ENCODE data around the gene DHDH. TPM values are rescaled to one million over a fixed set of nuclear protein-coding genes. Genes with fewer than 3 reads are reported as not detected.

Gene DHDH
- total RNA-seq, 2 experiments from 2014 or later = not detected

DNA sequence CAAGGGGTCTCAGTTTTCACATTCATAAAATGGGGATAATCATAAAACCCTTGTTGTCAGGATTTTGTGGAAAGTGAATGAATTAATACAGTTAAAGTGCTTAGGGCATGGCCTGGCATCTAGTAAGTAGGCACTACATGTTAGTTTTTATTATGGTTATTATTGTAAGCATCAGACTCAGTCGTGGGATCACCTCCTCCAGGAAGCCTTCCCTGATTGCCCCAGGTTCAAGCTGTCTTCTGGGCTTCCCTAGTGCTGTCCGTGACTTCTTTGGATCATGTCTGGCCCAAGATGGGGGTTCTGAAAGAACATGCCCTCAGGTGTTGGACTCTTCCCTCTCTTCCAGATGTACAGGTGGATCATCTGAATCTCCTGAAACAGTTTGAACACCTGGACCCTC, 22.7 kb upstream of the DHDH start:
- H3K36me3 ChIP-seq (ENCODE audit: insufficient read depth, low read length) = peaks cover 89% of the 10 kb centered on the region
- no peaks in the 10 kb centered on the region for H3K9me2 ChIP-seq (ENCODE audit: insufficient read depth, low read length)
- H3K27ac ChIP-seq (ENCODE audit: low read depth, low read length, poor library complexity, severe bottlenecking) = no peak overlapping the region
- H2AFZ ChIP-seq (ENCODE audit: low read length) = no peak overlapping the region
- no peaks in the 10 kb centered on the region for H4K20me1 ChIP-seq (ENCODE audit: insufficient read depth, low read length)
- H3K4me2 ChIP-seq (ENCODE audit: low read length) = no peak overlapping the region
- CTCF ChIA-PET (ENCODE audit: unreplicated experiment) = no interaction called here
- POLR2A ChIA-PET = no interaction called here
- H3K79me2 ChIP-seq (ENCODE audit: insufficient read depth, low read depth, low read length) = no peaks in the 10 kb centered on the region
- H3K4me1 ChIP-seq (ENCODE audit: insufficient read depth, low read length, poor library complexity, severe bottlenecking) = peaks cover 4% of the 10 kb centered on the region
- no peaks in the 10 kb centered on the region for H3K9me3 ChIP-seq (ENCODE audit: low read length)
- no peak for TF ChIP-seq EZH2phosphoT487 (IDR thresholded peaks at IDR 0.05; ENCODE audit: borderline replicate concordance, low read depth, low read length)
- TF ChIP-seq, protein P1, sequence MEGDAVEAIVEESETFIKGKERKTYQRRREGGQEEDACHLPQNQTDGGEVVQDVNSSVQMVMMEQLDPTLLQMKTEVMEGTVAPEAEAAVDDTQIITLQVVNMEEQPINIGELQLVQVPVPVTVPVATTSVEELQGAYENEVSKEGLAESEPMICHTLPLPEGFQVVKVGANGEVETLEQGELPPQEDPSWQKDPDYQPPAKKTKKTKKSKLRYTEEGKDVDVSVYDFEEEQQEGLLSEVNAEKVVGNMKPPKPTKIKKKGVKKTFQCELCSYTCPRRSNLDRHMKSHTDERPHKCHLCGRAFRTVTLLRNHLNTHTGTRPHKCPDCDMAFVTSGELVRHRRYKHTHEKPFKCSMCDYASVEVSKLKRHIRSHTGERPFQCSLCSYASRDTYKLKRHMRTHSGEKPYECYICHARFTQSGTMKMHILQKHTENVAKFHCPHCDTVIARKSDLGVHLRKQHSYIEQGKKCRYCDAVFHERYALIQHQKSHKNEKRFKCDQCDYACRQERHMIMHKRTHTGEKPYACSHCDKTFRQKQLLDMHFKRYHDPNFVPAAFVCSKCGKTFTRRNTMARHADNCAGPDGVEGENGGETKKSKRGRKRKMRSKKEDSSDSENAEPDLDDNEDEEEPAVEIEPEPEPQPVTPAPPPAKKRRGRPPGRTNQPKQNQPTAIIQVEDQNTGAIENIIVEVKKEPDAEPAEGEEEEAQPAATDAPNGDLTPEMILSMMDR (conservative IDR thresholded peaks at IDR 0.05; ENCODE audit: low read length) = no peak
- intact Hi-C loops (cut with micrococcal nuclease; ENCODE audit: unreplicated experiment) = no loop called here
- no peak overlapping the region for H3K4me3 ChIP-seq (ENCODE audit: low read depth, low read length, poor library complexity, severe bottlenecking)
- DNase-seq (ENCODE audit: low spot score) = no peak
- no TSS peak for BruUV-seq (replicated peaks)

DNA sequence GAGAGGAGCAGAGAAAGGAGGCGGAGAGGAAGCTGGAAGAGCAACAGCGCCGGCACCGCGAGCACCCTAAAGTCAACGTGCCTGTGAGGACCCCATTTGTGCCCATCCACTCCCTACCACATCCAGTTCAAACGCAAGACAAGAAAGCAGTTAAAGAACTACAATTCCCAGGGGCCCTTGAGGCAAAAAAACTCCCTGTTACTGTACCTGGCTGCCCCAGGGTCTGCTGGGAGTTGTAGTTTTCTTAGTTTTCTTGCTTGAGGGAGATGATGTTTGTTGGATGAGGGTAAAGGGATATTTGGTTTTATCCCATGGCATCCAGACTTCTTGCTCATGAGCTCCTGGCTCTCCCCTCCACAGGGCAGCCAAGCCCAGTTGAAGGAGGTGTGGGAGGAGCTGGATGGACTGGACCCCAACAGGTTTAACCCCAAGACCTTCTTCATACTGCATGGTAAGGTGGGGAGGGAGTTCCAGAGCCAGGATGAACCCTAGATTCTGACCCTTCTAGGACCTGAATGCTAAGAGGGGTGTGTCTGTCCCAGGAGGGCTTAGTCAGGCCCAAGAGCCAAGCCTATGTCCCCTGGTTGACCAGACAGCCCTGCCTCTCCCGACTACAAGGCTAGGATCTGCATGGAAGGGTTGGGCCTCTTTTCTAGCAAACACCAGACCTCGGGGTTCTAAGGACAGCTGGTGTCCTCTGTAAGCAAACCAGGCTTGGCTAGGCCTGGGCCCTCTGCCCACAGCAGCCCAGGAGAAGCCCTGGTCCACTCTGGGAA, 20.2 kb upstream of the DHDH start:
- no peaks in the 10 kb centered on the region for H3K9me3 ChIP-seq (ENCODE audit: low read length)
- H3K4me2 ChIP-seq (ENCODE audit: low read length) = no peak overlapping the region
- peak; percentile 63 for DNase-seq (ENCODE audit: low spot score)
- no peaks in the 10 kb centered on the region for H4K20me1 ChIP-seq (ENCODE audit: insufficient read depth, low read length)
- H3K79me2 ChIP-seq (ENCODE audit: insufficient read depth, low read depth, low read length) = no peaks in the 10 kb centered on the region
- intact Hi-C loops (cut with micrococcal nuclease; ENCODE audit: unreplicated experiment) = no loop called here
- H3K4me1 ChIP-seq (ENCODE audit: insufficient read depth, low read length, poor library complexity, severe bottlenecking) = peaks cover 17% of the 10 kb centered on the region
- CTCF ChIA-PET (ENCODE audit: unreplicated experiment) = no interaction called here
- no peaks in the 10 kb centered on the region for H3K9me2 ChIP-seq (ENCODE audit: insufficient read depth, low read length)
- H3K4me3 ChIP-seq (ENCODE audit: low read depth, low read length, poor library complexity, severe bottlenecking) = no peak overlapping the region
- peaks cover 73% of the 10 kb centered on the region for H3K36me3 ChIP-seq (ENCODE audit: insufficient read depth, low read length)
- no TSS peak for BruUV-seq (replicated peaks)
- POLR2A ChIA-PET = no interaction called here
- no peak overlapping the region for H2AFZ ChIP-seq (ENCODE audit: low read length)
- TF ChIP-seq, protein P1 (conservative IDR thresholded peaks at IDR 0.05; ENCODE audit: low read length) = no peak
- TF ChIP-seq EZH2phosphoT487 (IDR thresholded peaks at IDR 0.05; ENCODE audit: borderline replicate concordance, low read depth, low read length) = no peak
- no peak overlapping the region for H3K27ac ChIP-seq (ENCODE audit: low read depth, low read length, poor library complexity, severe bottlenecking)

DNA sequence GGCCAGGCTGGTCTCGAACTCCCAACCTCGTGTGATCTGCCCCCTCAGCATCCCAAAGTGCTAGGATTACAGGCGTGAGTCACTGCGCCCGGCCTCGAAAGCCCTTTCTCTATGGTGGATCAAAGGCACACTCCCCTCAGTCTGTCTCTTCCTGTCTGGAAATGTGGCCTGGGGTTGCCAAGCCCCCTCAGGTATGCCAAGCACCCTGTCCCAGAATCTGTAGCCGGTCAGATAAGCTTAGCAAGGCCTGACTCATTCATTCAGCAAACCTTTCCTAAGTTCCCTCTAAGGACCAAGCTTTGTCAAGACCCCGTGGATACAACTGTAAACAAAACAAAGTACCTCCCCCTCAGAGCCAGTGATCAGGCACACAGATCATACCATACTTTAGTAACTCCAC, 19.3 kb upstream of the DHDH start:
- ChIA-PET CTCF (ENCODE audit: unreplicated experiment) (no interaction called here), POLR2A (interaction anchor here (0.6 kb wide), 1 partner anchor 28 kb away, joined by 3 read pairs; no protein-coding TSS in a partner anchor)
- H2AFZ ChIP-seq (ENCODE audit: low read length) = no peak overlapping the region
- DNase-seq (ENCODE audit: low spot score) = no peak
- H3K4me2 ChIP-seq (ENCODE audit: low read length) = no peak overlapping the region
- no peaks in the 10 kb centered on the region for H3K9me2 ChIP-seq (ENCODE audit: insufficient read depth, low read length)
- no peak overlapping the region for H3K4me3 ChIP-seq (ENCODE audit: low read depth, low read length, poor library complexity, severe bottlenecking)
- no peaks in the 10 kb centered on the region for H3K9me3 ChIP-seq (ENCODE audit: low read length)
- peaks cover 21% of the 10 kb centered on the region for H3K4me1 ChIP-seq (ENCODE audit: insufficient read depth, low read length, poor library complexity, severe bottlenecking)
- BruUV-seq (replicated peaks) = no TSS peak
- H4K20me1 ChIP-seq (ENCODE audit: insufficient read depth, low read length) = no peaks in the 10 kb centered on the region
- intact Hi-C loops (cut with micrococcal nuclease; ENCODE audit: unreplicated experiment) = no loop called here
- TF ChIP-seq, protein P1 (conservative IDR thresholded peaks at IDR 0.05; ENCODE audit: low read length) = no peak
- TF ChIP-seq EZH2phosphoT487 (IDR thresholded peaks at IDR 0.05; ENCODE audit: borderline replicate concordance, low read depth, low read length) = no peak
- H3K79me2 ChIP-seq (ENCODE audit: insufficient read depth, low read depth, low read length) = no peaks in the 10 kb centered on the region
- peaks cover 69% of the 10 kb centered on the region for H3K36me3 ChIP-seq (ENCODE audit: insufficient read depth, low read length)
- no peak overlapping the region for H3K27ac ChIP-seq (ENCODE audit: low read depth, low read length, poor library complexity, severe bottlenecking)
